Activated CD4-positive, alpha-beta T cell treated with anti-CD3 and anti-CD28 coated beads, Interleukin-2, amount 50 U/mL, for 1 hour (primary cell): ENCODE measurements around the gene CD274.
"Not testable (repeated sequence)": the region's sequence is repeated elsewhere in the genome, so short reads cannot be mapped to it uniquely, and the experiment has no call there.

ENCODE experiments used
- DNase-seq: peaks from one replicate; pipeline ENCODE4 v3.0.0-alpha.2; 2020

CD274 gene

GRCh38 chr9:5468850-5469249, 18.5 kb downstream of the CD274 start:
- DNase-seq = no peak

GRCh38 chr9:5470122-5470521, 19.8 kb downstream of the CD274 start:
- no peak for DNase-seq

- DNase-seq = no peak
These were observed 20.5 kb downstream of the CD274 start for GRCh38 chr9:5470816-5471215.

GRCh38 chr9:5475611-5476010, 25.3 kb downstream of the CD274 start:
- DNase-seq = not testable (repeated sequence)

GRCh38 chr9:5478206-5478605, 27.9 kb downstream of the CD274 start:
- no peak for DNase-seq

- no peak for DNase-seq
These were observed 29.8 kb downstream of the CD274 start for GRCh38 chr9:5479994-5480694.

GRCh38 chr9:5480919-5481318, 30.6 kb downstream of the CD274 start:
- DNase-seq = no peak

GRCh38 chr9:5481322-5482040, 31.1 kb downstream of the CD274 start:
- no peak for DNase-seq

GRCh38 chr9:5482194-5482593, 31.9 kb downstream of the CD274 start:
- DNase-seq = no peak

- DNase-seq = no peak
These were observed 33.0 kb downstream of the CD274 start for GRCh38 chr9:5483306-5483705.

- no peak for DNase-seq
These were observed 35.2 kb downstream of the CD274 start for GRCh38 chr9:5485378-5486085.

- DNase-seq = no peak
These were observed 36.6 kb downstream of the CD274 start for GRCh38 chr9:5486988-5487387.

- no peak for DNase-seq
These were observed 38.1 kb downstream of the CD274 start for GRCh38 chr9:5488221-5489008.

- no peak for DNase-seq
These were observed 39.5 kb downstream of the CD274 start for GRCh38 chr9:5489630-5490490.

- no peak for DNase-seq
These were observed 42.8 kb downstream of the CD274 start for GRCh38 chr9:5492965-5493678.

- DNase-seq = no peak
These were observed 43.6 kb downstream of the CD274 start for GRCh38 chr9:5493679-5494511.

- DNase-seq = not testable (repeated sequence)
These were observed 44.4 kb downstream of the CD274 start for GRCh38 chr9:5494765-5495164.

- no peak for DNase-seq
These were observed 48.8 kb downstream of the CD274 start for GRCh38 chr9:5499157-5499556.

- DNase-seq = no peak
These were observed 49.6 kb downstream of the CD274 start for GRCh38 chr9:5499889-5500398.
